HepG2 (cell line): ENCODE results near the gene SELENOV. TPM values are rescaled to one million over a fixed set of nuclear protein-coding genes. Genes with fewer than 3 reads are reported as not detected.

Experiments
- ATAC-seq: fragments of 200-7000 bp; cut with Tn5 transposase; 3 replicates; pipeline ENCODE4 v1.9.1; 2020; ENCODE audit warnings: mild to moderate bottlenecking, moderate library complexity
- BruUV-seq: library from RNA; stranded (reverse); fragments of 400-500 nt; replicated peaks from 2 replicates; lab custom pipeline; 2021; lab: Mats Ljungman, UMichigan
- CTCF ChIA-PET: fragments of 300-600 bp; formaldehyde crosslinking; extraction: SDS; loops from one replicate; lab custom pipeline; 2021; ENCODE audit warnings: low total read pairs, inconsistent platforms, low intra/inter-chr PET ratio; lab: Yijun Ruan, JAX
- POLR2A ChIA-PET: fragments of 350-600 bp; sonication (Branson Sonifier 250); formaldehyde crosslinking; loops from one replicate; lab custom pipeline; 2020; ENCODE audit warnings: antibody characterized with exemption, inconsistent platforms; lab: Yijun Ruan, JAX
- DNase-seq: peaks from one replicate; pipeline ENCODE4 v3.0.0-alpha.2; 2015; ENCODE audit warnings: low spot score
- FAIRE-seq: peaks from 3 replicates; lab custom pipeline; 2011; peaks lifted over from hg19 to GRCh38; lab: Jason Lieb, UNC
- H2AFZ ChIP-seq: one replicate; pipeline ENCODE4 v1.6.1; 2011; ENCODE audit warnings: low read length, inconsistent platforms
- H3K27ac ChIP-seq: fragments of 300-600 bp; 3 replicates; pipeline ENCODE4 v1.8.0; 2011; ENCODE audit warnings: mixed run types, mild to moderate bottlenecking, mixed read lengths, low read length, inconsistent platforms; ENCODE audit not compliant: insufficient read depth; ENCODE audit errors: extremely low read length
- H3K27me3 ChIP-seq, 2 experiments: fragments of 200-600 bp in 1 of 2; 2 replicates in 1 of 2; 3 replicates in 1 of 2; pipeline versions ENCODE4 v1.6.0 to v1.8.0; 2011; ENCODE audit warnings: low read length in 2 of 2, mild to moderate bottlenecking in 2 of 2, moderate library complexity in 2 of 2, inconsistent platforms in 1 of 2; ENCODE audit not compliant: insufficient read depth in 2 of 2, control insufficient read depth in 1 of 2
- H3K36me3 ChIP-seq, 2 experiments: fragments of 200-600 bp in 1 of 2; replicated peaks in 1 of 2; 2 replicates in 1 of 2; 3 replicates in 1 of 2; pipeline versions ENCODE4 v1.5.1 to v1.8.0; 2011; ENCODE audit warnings: low read length in 2 of 2, inconsistent platforms in 1 of 2; ENCODE audit not compliant: insufficient read depth in 2 of 2, control insufficient read depth in 1 of 2
- H3K4me1 ChIP-seq: 2 replicates; pipeline ENCODE4 v1.5.1; 2012; ENCODE audit warnings: low read length, inconsistent platforms; ENCODE audit not compliant: insufficient read depth
- H3K4me2 ChIP-seq: 2 replicates; pipeline ENCODE4 v1.6.0; 2011; ENCODE audit warnings: low read depth, low read length, inconsistent platforms
- H3K4me3 ChIP-seq, 3 experiments: fragments of 200-600 bp in 1 of 3; sonication (generic), shearing (Covaris generic) in 1 of 3; replicated peaks in 1 of 3; 2 replicates each; pipeline ENCODE4 v1.5.1; 2011 to 2016; ENCODE audit warnings: low read length in 3 of 3, inconsistent platforms in 2 of 3, low read depth in 2 of 3, mild to moderate bottlenecking in 2 of 3, control low read depth in 1 of 3, mixed read lengths in 1 of 3; ENCODE audit not compliant: insufficient read depth in 1 of 3
- H3K79me2 ChIP-seq: one replicate; pipeline ENCODE4 v1.6.1; 2011; ENCODE audit warnings: low read length, inconsistent platforms; ENCODE audit not compliant: insufficient read depth
- H3K9ac ChIP-seq: 2 replicates; pipeline ENCODE4 v1.6.0; 2011; ENCODE audit warnings: mild to moderate bottlenecking, low read depth, low read length, inconsistent platforms; ENCODE audit not compliant: insufficient read depth
- H3K9me3 ChIP-seq: 2 replicates; pipeline ENCODE4 v1.5.1; 2012; ENCODE audit warnings: mild to moderate bottlenecking, low read length
- H4K20me1 ChIP-seq: 2 replicates; pipeline ENCODE4 v1.6.0; 2011; ENCODE audit warnings: inconsistent platforms, mild to moderate bottlenecking, low read length, moderate library complexity; ENCODE audit not compliant: insufficient read depth
- CBX5 ChIP-seq: sonication (generic); formaldehyde crosslinking; IDR thresholded peaks from 2 replicates; pipeline ENCODE4 v1.4.0; 2020; ENCODE audit warnings: missing genetic modification reagents, borderline replicate concordance
- CEBPB ChIP-seq: IDR thresholded peaks from 2 replicates; pipeline ENCODE4 v1.6.1; 2011; ENCODE audit warnings: low read depth, low read length, improper control_type of control experiment, borderline replicate concordance
- E2F2 ChIP-seq: sonication (generic); formaldehyde crosslinking; IDR thresholded peaks from 2 replicates; pipeline ENCODE4 v1.4.0; 2020; ENCODE audit warnings: missing genetic modification reagents, borderline replicate concordance
- ELF3 ChIP-seq: IDR thresholded peaks from 2 replicates; pipeline ENCODE4 v1.6.1; 2016; ENCODE audit warnings: missing genetic modification reagents, missing compliant biosample characterization
- KAT8 ChIP-seq: IDR thresholded peaks from 2 replicates; pipeline ENCODE4 v1.6.1; 2016; ENCODE audit warnings: missing genetic modification reagents, missing compliant biosample characterization
- MTA1 ChIP-seq: sonication (generic); formaldehyde crosslinking; IDR thresholded peaks from 2 replicates; pipeline ENCODE4 v1.4.0; 2020; ENCODE audit warnings: missing genetic modification reagents, mild to moderate bottlenecking, borderline replicate concordance
- MZF1 ChIP-seq: sonication (generic); formaldehyde crosslinking; IDR thresholded peaks from 2 replicates; pipeline ENCODE4 v1.8.1; 2023; ENCODE audit warnings: mild to moderate bottlenecking, missing genetic modification reagents, borderline replicate concordance
- ZNF343 ChIP-seq: sonication (generic); formaldehyde crosslinking; IDR thresholded peaks from 2 replicates; pipeline ENCODE4 v1.4.0; 2020; ENCODE audit warnings: mild to moderate bottlenecking, missing genetic modification reagents
- ZNF766 ChIP-seq: sonication (generic); formaldehyde crosslinking; IDR thresholded peaks from 2 replicates; pipeline ENCODE4 v1.5.0; 2020; ENCODE audit warnings: missing genetic modification reagents, borderline replicate concordance
- WGBS: methylation state at CpG from one replicate; pipeline ENCODE4 v1.1.6; 2017; ENCODE audit warnings: low lambda C conversion rate; 5-methylcytosine and 5-hydroxymethylcytosine counted together
- in situ Hi-C: cut with HindIII; loops from 2 replicates; pipeline ENCODE4 v1.10.0; 2017; ENCODE audit warnings: low pct_unique_long_range_greater_than_20kb; ENCODE audit not compliant: extremely low pct_ligation_motif_present
- intact Hi-C: fragments of 100-400 bp; cut with micrococcal nuclease; formaldehyde crosslinking; loops from one replicate; pipeline ENCODE4 v1.10.0; 2022; ENCODE audit not compliant: unreplicated experiment
- polyA plus RNA-seq, 8 experiments: library from polyadenylated mRNA; depleted of rRNA in 3 of 8; stranded (reverse) in 7 of 8; unstranded in 1 of 8; fragments of >200 nt; fragmentation: Illumina TruSeq in 4 of 8; extraction: Trizol in 4 of 8; gene quantifications; 2 replicates each; pipeline versions ENCODE4 v1.2.1 to v1.2.3, GENCODE V29; 2011 to 2016; ENCODE audit warnings: low read depth in 4 of 8, missing spikeins in 1 of 8, mixed read lengths in 1 of 8; ENCODE audit not compliant: insufficient read depth in 1 of 8
- total RNA-seq, 5 experiments: library from RNA; depleted of rRNA; stranded (reverse); fragments of >200 nt; fragmentation: Illumina TruSeq; extraction: Trizol; gene quantifications; 2 replicates each; pipeline ENCODE4 v1.2.3, GENCODE V29; 2016; ENCODE audit warnings: low read depth in 1 of 5

SELENOV gene
- total and polyA plus RNA-seq, 2 of the 13 experiments (the other 11 are each of a cell fraction or from before 2014, with no cell fraction given), result not detected

GRCh38 chr19:39470724-39471339 is 44.1 kb upstream of the SELENOV start:
- Histone ChIP-seq H3K9ac (no peak overlapping the region), H3K4me3 (no peak overlapping the region), H3K36me3 (peaks cover 57 to 92% of the 10 kb centered on the region in 2 experiments), H3K4me1 (no peaks in the 10 kb centered on the region), H3K27ac (no peak overlapping the region), H3K79me2 (no peaks in the 10 kb centered on the region), H4K20me1 (no peaks in the 10 kb centered on the region), H2AFZ (no peak overlapping the region), H3K9me3 (no peaks in the 10 kb centered on the region), H3K4me2 (no peak overlapping the region), H3K27me3 (no peaks in the 10 kb centered on the region; a peak in 1 of 5 replicates)
- ATAC-seq (no peak), FAIRE-seq (no peak), DNase-seq (no peak)
- intact Hi-C loops, result no loop called here
- in situ Hi-C loops, result no loop called here
- 91% methylated on average over 4 of the region's 7 CpGs for WGBS
- no TSS peak for BruUV-seq
- POLR2A ChIA-PET, result no interaction called here
- CTCF ChIA-PET, result no interaction called here
- TF ChIP-seq MTA1 (CRISPR knock-in tag) (no peak), MZF1 (CRISPR knock-in tag) (no peak), ZNF766 (CRISPR knock-in tag) (no peak), CEBPB (no peak), KAT8 (CRISPR knock-in tag) (no peak), ZNF343 (CRISPR knock-in tag) (no peak), E2F2 (CRISPR knock-in tag) (no peak), ELF3 (CRISPR knock-in tag) (no peak), CBX5 (CRISPR knock-in tag) (no peak)
